GM18861 (cell line): ENCODE measurements around the gene PLEKHG4B.

ENCODE experiments used
- ATAC-seq: cut with Tn5 transposase; IDR thresholded peaks from one replicate; pipeline ENCODE4 v1.9.1; 2021; ENCODE audit not compliant: unreplicated experiment

The PLEKHG4B gene

DNA sequence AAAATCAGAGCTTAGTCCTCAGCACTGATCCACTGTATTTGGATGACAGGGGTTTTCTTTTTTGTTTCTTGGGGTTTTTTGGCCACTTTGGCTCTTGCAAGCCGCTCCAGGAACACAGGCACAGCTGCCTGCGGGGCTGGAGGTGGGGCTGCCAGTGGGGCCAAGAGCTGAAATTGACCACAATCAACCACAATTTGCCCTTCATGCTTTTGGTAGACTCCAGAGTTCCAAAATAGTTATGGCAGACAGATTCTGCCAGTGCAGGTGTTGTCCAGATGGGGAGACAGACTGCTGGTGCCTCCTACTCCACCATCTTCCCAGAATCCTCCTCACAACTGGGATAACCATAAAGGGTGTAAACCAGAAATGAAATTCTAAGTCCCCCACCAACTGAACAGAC is 36.5 kb downstream of the PLEKHG4B start:
- no peak for ATAC-seq

DNA sequence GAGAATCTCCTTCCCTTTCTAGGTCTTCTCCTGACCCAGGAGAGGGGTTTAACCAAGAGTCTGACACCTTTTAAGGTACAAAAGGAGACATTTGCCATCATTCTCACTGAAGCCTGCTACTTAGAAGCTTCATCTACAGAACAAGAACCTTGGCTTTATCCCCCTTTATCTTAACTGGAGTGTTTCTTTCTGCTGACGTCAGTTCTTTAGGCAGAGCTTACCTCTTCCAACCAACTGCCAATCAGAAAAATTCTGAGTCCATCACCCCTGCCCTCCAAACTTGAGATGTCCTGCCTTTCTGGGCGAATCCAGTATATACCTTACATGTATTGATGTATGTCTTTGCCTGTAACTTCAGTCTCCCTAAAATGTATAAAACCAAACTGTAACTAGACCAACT is 37.2 kb downstream of the PLEKHG4B start:
- no peak for ATAC-seq

- ATAC-seq = no peak
These were observed 37.9 kb downstream of the PLEKHG4B start for GRCh38 chr5:129820-130219.

DNA sequence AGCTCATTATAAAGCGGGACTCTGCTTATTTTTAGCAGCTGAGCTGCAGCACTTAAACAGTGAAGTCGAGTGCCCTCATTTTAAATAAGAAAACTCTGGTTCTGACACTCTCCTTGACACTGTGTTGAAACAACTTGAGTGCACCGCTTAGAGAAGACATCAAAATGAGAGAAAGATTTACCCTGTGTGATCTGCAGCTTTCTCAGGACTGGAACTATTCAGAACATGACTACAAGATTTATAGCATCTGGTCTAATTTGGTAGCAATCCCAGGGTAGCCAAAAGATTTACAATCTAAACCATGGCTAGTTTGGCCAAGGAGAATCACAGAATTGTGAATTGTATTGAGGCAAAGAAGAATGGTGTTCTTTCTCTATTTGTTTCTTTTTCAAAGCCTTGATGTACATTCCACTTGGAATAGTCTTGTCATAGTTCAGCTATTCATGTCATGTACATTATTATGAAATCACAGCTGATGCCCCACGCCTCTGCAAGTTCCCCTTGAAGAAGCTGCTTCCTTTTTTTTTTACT is 38.7 kb downstream of the PLEKHG4B start:
- ATAC-seq = no peak

DNA sequence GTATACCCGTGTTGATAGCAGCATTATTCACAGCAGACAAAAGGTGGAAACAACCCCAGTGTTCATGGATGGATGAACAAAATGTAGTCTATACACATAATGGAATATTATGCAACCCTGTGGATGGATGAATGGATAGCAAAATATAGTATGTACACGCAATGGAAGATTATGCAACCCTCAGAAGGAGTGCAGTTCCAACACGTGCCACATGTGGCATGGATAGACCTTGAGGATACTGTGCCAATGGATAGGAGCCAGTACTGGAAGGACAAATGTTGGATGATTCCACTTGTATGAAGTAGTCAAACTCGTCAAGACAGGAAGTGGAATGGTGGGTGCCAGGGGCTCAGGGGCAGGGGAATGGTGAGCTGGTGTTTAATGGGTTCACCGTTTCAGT is 44.9 kb downstream of the PLEKHG4B start:
- ATAC-seq = no peak

- no peak for ATAC-seq
These were observed 45.8 kb downstream of the PLEKHG4B start for GRCh38 chr5:137741-138140.

DNA sequence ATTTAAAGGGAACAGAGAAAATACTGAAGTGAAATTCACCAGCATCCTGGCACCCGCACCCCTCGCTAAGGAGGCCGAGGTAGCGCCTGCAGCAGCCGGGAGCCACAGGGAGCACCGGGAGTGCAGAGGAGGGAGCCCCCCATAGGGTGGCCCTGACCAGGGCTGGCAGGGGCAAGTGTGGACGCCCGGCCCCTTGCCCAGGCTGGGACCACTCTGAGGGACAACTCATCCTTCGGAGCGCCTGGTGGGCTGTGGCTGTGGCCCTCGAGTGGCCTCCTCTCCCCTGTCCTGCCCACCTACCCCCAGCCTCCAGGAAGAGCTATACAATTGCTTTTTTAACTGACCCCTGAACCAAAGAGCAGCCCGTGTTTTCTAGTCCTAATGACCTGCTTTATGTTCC is 47.0 kb downstream of the PLEKHG4B start:
- no peak for ATAC-seq

GRCh38 chr5:139579-140442 is 47.8 kb downstream of the PLEKHG4B start:
- no peak for ATAC-seq

GRCh38 chr5:140443-140829 is 48.5 kb downstream of the PLEKHG4B start:
- ATAC-seq = no peak

DNA sequence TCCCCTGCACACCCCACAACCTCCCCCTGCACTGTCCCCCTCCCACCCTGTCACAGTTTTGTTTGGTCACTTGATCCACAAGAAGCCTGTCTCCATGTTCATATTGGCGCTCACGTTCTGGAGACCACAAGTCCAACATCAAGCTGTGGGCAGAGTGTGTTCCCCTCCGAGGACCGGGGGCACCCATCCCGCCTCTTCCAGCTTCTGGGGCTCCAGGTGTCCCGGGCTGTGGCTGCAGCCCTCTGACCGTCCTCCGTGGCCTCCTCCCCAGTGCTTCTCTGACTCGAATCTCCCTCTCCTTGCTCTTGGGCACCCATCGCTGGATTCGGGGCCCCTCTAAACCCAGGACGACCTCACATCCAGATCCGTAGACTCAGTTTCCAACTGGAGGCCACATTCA is 49.2 kb downstream of the PLEKHG4B start:
- ATAC-seq = no peak

DNA sequence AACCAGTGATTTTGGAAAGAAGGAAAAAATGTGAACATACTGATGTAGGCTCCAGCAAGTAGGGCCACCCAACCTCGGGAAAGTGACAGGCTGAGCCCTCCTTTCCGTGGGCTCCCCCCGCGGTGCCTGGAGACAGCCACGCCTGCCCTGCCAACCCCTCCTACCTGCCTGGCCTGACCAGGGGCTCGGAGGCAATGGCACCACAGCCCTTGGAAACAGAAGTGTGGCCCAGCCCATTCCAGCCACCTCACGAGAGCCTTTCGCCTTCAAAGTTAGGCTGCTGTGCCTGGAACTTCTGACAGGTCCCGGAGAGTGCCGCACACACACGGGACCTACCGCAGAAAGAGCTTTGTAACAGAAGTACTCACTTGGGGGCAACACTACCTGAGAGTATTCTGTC is 49.8 kb downstream of the PLEKHG4B start:
- ATAC-seq = no peak

GRCh38 chr5:142246-142810 is 50.4 kb downstream of the PLEKHG4B start:
- no peak for ATAC-seq

DNA sequence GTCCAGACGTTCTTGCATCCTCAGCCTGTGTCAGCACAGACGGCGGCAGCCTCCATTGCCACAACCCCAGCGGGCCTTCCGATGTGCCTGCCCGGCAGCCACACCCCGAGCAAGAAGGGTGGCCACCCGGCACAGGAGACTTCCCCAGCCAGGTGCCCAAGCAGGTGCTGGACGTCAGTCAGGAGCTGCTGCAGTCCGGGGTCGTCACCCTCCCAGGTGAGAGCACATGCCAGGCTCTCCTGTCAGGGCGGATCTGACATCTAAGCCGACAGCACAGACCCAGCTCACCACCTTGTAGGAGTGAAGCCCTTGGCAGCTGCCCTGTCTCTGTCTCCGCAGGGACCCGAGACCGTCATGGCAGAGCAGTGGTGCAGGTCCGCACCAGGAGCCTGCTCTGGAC is 51.1 kb downstream of the PLEKHG4B start:
- no peak for ATAC-seq

- no peak for ATAC-seq
These were observed 53.0 kb downstream of the PLEKHG4B start for GRCh38 chr5:144941-145340.

GRCh38 chr5:145585-146323 is 53.8 kb downstream of the PLEKHG4B start:
- no peak for ATAC-seq

DNA sequence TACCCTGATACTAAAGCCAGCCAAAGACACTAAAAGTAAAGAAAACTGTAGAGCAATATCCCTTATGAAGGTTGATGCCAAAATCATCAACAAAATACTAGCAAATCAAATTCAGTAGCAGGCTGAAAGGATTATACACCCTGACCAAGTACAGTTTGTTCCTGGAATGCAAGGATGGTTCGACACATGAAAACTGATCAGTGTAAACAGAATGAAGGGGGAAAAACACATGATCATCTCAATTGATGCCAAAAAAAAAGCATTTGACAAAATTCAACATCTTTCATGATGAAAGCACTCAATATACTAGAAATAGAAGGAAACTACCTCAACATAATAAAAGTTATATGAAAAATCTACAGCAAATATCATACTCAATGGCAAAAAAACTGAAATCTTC is 55.8 kb downstream of the PLEKHG4B start:
- ATAC-seq = no peak

DNA sequence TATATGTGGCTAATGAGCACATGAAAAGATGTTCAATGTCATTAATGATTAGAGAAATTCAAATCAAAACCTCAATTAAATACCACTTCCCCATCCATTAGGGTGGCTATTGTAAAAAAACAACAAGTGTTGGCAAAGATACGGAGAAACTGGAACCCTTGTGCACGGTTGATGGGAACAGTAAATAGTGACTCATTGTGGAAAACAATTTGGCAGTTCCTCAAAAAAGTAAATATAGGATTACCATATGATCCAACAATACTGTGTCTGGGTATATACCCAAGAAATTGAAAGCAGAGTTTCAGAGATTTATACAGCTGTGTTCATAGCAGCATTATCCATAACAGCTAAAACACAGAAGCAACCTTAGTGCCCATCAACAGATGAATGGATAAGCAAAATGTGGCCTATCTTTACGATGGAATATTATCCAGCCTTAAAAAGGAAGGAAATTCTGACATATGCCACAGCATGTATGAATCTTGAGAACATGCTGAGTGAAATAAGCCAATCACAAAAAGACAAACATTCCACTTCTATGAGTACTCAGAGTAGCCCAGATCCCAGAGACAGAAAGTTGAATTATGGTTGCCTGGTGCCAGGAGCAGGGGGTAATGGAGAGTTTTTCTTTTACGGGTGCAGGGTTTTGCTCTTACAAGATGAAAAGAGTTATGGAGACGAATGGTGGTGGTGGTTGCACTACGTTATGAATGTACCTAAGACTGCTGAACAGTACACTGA is 57.9 kb downstream of the PLEKHG4B start:
- no peak for ATAC-seq

DNA sequence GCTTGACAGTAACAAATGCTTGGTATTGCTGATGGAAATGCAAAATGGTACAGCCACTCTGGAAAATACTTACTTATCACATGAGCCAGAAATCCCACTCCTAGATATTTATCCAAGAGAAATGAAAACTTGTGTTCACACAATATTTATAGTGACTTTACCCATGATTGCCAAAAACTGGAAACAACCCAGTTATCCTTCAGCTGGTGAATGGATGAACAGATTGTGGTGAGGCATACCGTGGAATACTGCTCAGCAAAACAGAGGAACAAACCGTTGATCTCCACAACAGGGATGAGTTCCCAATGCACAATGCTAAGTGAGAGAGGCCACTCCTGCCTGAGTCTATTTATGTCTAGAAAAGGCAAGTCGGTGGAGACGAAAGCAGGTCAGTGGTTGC is 58.8 kb downstream of the PLEKHG4B start:
- no peak for ATAC-seq

DNA sequence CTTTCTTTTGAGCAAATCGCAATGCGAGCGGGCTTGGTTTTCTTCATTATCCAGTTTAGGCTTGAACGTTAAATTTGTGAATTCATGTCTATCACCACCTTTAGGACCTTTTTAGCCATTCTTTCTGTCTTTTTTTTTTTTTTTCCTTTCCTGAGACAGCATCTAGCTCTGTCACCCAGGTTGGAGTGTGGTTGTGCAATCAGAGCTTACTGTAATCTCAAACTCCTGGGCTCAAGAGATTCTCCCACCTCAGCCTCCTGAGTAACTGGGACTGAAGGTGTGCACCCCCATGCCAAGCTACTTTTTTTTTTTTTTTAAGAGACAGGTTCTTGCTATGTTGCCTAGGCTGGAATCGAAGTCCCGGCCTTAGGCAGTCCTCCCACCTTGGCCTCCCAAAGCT is 60.1 kb downstream of the PLEKHG4B start:
- ATAC-seq = no peak

- ATAC-seq = no peak
These were observed 61.3 kb downstream of the PLEKHG4B start for GRCh38 chr5:153256-153655.

- ATAC-seq = no peak
These were observed 62.3 kb downstream of the PLEKHG4B start for GRCh38 chr5:154236-154635.
